Measurements from ENCODE around the gene CLDN1. TPM values are rescaled to one million over a fixed set of nuclear protein-coding genes. Genes with fewer than 3 reads are reported as not detected.

Gene CLDN1
- total and polyA plus RNA-seq, 2 of the 4 experiments (the other 2 are of a cell fraction) = 4.7 to 7.3 TPM

- H4K91ac ChIP-seq (ENCODE audit: insufficient read depth, low read depth, low read length) = no peak overlapping the region
- peak overlapping the region in 1 of 2 experiments; percentile 30; a peak in 2 of 4 replicates for H4K8ac ChIP-seq (ENCODE audit: low read depth in 2 of 2, low read length in 2 of 2)
- peak overlapping the region; percentile 60; the same call in 1 of the 2 replicates for H2BK120ac ChIP-seq (ENCODE audit: low read depth, low read length)
- no peaks in the 10 kb centered on the region for H3K36me3 ChIP-seq (ENCODE audit: control insufficient read depth, insufficient read depth, low read length)
- WGBS, 2 experiments (ENCODE audit: extremely low coverage in 2 of 2, insufficient read length in 1 of 2) = no CpG with 5 or more reads among the region's 7 CpGs
- H3K4me2 ChIP-seq (ENCODE audit: low read depth, low read length) = peak overlapping the region; percentile 82; the same call in 1 of the 2 replicates
- peak overlapping the region; percentile 66; the same call in 1 of the 2 replicates for H3K4me3 ChIP-seq (ENCODE audit: insufficient read depth, low read depth, low read length)
- 0 out of 2 replicates have a peak overlapping the region, but pooled peaks have one; percentile 17 for H3K56ac ChIP-seq (ENCODE audit: extremely low read depth, insufficient read depth, low read length)
- dilution Hi-C loops (cut with HindIII; ENCODE audit: low sequenced_read_pairs, unreplicated experiment) = no loop called here
- ATAC-seq (ENCODE audit: low read depth) (no peak), DNase-seq (no peak)
- H4K5ac ChIP-seq (ENCODE audit: low read depth, low read length) = no peak overlapping the region
- H2AK9ac ChIP-seq (replicated peaks; ENCODE audit: low read depth, low read length, poor library complexity) = no peak overlapping the region
- H3K14ac ChIP-seq (replicated peaks; ENCODE audit: low read depth, low read length) = no peak overlapping the region
- no peak overlapping the region; the same call in 1 of the 2 replicates for H2AK5ac ChIP-seq (ENCODE audit: low read depth, low read length)
- H3K9me3 ChIP-seq (ENCODE audit: control insufficient read depth, insufficient read depth, low read length) = no peaks in the 10 kb centered on the region
- H3K9ac ChIP-seq (ENCODE audit: low read depth, low read length) = no peak overlapping the region
- in situ Hi-C loops (cut with MboI; ENCODE audit: low sequenced_read_pairs) = loop anchor here (5.0 kb wide), 1 partner anchor 358 kb away; no protein-coding TSS in a partner anchor
- H4K20me1 ChIP-seq (ENCODE audit: insufficient read depth, low read length) = no peaks in the 10 kb centered on the region
- no TSS peak for BruUV-seq (replicated peaks)
- ChIA-PET POLR2A (ENCODE audit: unreplicated experiment) (no interaction called here), CTCF (interaction anchor here (1.7 to 2.8 kb wide), 3 partner anchors 89 to 103 kb away, joined by 3 to 22 read pairs (median 12); no protein-coding TSS in a partner anchor)
- no peak overlapping the region for H2BK20ac ChIP-seq (ENCODE audit: low read depth, low read length)
- no peak overlapping the region for H3K27ac ChIP-seq (ENCODE audit: insufficient read depth, low read length)
- H2AFZ ChIP-seq (replicated peaks; ENCODE audit: low read length, poor library complexity) = peak overlapping the region; percentile 47
- no peaks in the 10 kb centered on the region for H3K27me3 ChIP-seq (ENCODE audit: control insufficient read depth, insufficient read depth, low read length)
- H3K4me1 ChIP-seq (ENCODE audit: control insufficient read depth, insufficient read depth, low read length) = peaks cover 7% of the 10 kb centered on the region; the same call in 1 of the 2 replicates
- H2BK15ac ChIP-seq (ENCODE audit: low read depth, low read length) = no peak overlapping the region
- no peak overlapping the region; the same call in 1 of the 2 replicates for H3K23ac ChIP-seq (ENCODE audit: low read depth, low read length)
- peaks cover 4% of the 10 kb centered on the region; the same call in 1 of the 2 replicates for H3K9me1 ChIP-seq (ENCODE audit: insufficient read depth, low read length)
- H3K4ac ChIP-seq (ENCODE audit: low read depth, low read length) = peak overlapping the region; percentile 68; the same call in 1 of the 2 replicates
- peaks cover 4 to 27% of the 10 kb centered on the region in 2 experiments; a peak in 3 of 4 replicates for H3K79me1 ChIP-seq (ENCODE audit: low read depth in 1 of 2, low read length in 2 of 2)
- TF ChIP-seq SMC3 (IDR thresholded peaks at IDR 0.05; ENCODE audit: low read depth, low read length) (no peak), RCOR1 (IDR thresholded peaks at IDR 0.05; ENCODE audit: insufficient replicate concordance, low read length) (no peak), BHLHE40 (IDR thresholded peaks at IDR 0.05; ENCODE audit: low read depth, low read length) (no peak), CHD1 (IDR thresholded peaks at IDR 0.05; ENCODE audit: low read depth, low read length) (no peak), RAD21 (IDR thresholded peaks at IDR 0.05; ENCODE audit: low read length) (no peak), NFE2L2 (IDR thresholded peaks at IDR 0.05; ENCODE audit: low read depth, low read length) (no peak), FOS (IDR thresholded peaks at IDR 0.05; ENCODE audit: low read depth, low read length) (no peak), MAFK (IDR thresholded peaks at IDR 0.05; ENCODE audit: low read depth, low read length) (no peak), CEBPB (IDR thresholded peaks at IDR 0.05; ENCODE audit: low read depth, low read length) (no peak), CTCF (conservative IDR thresholded peaks at IDR 0.05; ENCODE audit: low read depth, low read length) (no peak), RFX5 (IDR thresholded peaks at IDR 0.05; ENCODE audit: low read depth, low read length) (no peak), ELK1 (IDR thresholded peaks at IDR 0.05; ENCODE audit: borderline replicate concordance, low read depth, low read length) (no peak), POLR2A (IDR thresholded peaks at IDR 0.05; ENCODE audit: low read depth, low read length) (no peak), MXI1 (IDR thresholded peaks at IDR 0.05; ENCODE audit: borderline replicate concordance, low read depth, low read length) (no peak)
- intact Hi-C loops (cut with micrococcal nuclease) = loop anchor here (10.0 kb wide), 1 partner anchor 374 kb away; no protein-coding TSS in a partner anchor
- no peak overlapping the region for H3K18ac ChIP-seq (ENCODE audit: low read depth, low read length)
- no peak overlapping the region for H2BK5ac ChIP-seq (ENCODE audit: low read depth, low read length, poor library complexity, severe bottlenecking)
Observed at GRCh38 chr3:190320594-190321362, 1.5 kb downstream of the CLDN1 start.

Data from IMR-90 (cell line).